C4-2B (cell line): ENCODE data around the gene PTPN5.

Experiments used
- H3K27ac ChIP-seq: fragments of 450-650 bp; 2 replicates; pipeline ENCODE4 v1.5.1; 2017
- ZFX ChIP-seq: fragments of 450-650 bp; IDR thresholded peaks from 2 replicates; pipeline ENCODE4 v1.6.1; 2017
- TF ChIP-seq, protein P1 (sequence below): fragments of 450-650 bp; conservative IDR thresholded peaks from 2 replicates; pipeline ENCODE4 v1.5.1; 2017; ENCODE audit warnings: mild to moderate bottlenecking

The PTPN5 gene

DNA sequence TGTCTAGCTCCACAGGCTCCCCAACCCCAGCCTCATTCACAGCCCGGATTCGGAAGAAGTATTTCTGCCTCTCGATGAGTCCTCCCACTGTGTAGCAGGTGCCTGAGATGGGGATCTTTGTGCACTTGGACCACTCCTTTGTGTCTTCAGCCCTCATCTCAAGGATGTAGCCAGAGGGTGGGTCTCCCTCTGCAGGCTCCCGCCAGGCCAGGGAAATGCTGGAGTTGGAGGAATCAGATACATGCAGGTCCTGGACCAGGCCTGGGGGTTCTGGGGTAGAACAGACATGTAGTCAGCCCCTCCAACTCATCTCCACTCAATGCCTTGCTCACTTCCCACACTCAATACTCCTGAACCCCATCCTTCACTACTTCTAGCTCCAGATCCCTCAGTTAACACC is 82.2 kb downstream of the PTPN5 start:
- TF ChIP-seq ZFX: no peak
- TF ChIP-seq, protein P1, sequence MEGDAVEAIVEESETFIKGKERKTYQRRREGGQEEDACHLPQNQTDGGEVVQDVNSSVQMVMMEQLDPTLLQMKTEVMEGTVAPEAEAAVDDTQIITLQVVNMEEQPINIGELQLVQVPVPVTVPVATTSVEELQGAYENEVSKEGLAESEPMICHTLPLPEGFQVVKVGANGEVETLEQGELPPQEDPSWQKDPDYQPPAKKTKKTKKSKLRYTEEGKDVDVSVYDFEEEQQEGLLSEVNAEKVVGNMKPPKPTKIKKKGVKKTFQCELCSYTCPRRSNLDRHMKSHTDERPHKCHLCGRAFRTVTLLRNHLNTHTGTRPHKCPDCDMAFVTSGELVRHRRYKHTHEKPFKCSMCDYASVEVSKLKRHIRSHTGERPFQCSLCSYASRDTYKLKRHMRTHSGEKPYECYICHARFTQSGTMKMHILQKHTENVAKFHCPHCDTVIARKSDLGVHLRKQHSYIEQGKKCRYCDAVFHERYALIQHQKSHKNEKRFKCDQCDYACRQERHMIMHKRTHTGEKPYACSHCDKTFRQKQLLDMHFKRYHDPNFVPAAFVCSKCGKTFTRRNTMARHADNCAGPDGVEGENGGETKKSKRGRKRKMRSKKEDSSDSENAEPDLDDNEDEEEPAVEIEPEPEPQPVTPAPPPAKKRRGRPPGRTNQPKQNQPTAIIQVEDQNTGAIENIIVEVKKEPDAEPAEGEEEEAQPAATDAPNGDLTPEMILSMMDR: no peak
- H3K27ac ChIP-seq: no peak overlapping the region

DNA sequence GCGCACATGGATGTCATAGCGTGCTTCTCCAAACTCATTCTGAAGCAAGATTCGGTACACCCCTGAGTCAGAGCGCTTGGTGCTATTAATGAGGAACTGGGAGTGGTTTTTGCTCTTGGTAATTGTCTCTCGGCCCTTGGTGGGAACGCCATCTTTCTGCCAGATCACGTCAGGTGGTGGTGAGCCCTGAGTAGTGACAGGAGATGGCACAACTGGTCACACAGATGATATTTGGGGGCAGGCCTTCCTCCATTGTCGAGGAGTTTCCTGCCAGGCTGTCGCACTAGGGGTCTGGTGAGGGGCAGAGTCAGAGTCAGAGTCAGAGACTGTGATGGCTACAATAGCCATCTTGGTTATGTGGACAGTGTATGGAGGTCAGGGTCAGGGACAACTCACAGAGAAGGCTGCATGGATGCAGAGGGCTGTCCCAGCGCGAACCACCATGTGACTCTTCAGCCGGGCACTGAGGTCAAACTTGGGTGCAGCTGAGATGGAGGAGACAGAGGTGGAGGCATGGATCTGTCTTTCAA is 83.7 kb downstream of the PTPN5 start:
- TF ChIP-seq, protein P1: no peak
- no peak for TF ChIP-seq ZFX
- H3K27ac ChIP-seq: no peak overlapping the region

DNA sequence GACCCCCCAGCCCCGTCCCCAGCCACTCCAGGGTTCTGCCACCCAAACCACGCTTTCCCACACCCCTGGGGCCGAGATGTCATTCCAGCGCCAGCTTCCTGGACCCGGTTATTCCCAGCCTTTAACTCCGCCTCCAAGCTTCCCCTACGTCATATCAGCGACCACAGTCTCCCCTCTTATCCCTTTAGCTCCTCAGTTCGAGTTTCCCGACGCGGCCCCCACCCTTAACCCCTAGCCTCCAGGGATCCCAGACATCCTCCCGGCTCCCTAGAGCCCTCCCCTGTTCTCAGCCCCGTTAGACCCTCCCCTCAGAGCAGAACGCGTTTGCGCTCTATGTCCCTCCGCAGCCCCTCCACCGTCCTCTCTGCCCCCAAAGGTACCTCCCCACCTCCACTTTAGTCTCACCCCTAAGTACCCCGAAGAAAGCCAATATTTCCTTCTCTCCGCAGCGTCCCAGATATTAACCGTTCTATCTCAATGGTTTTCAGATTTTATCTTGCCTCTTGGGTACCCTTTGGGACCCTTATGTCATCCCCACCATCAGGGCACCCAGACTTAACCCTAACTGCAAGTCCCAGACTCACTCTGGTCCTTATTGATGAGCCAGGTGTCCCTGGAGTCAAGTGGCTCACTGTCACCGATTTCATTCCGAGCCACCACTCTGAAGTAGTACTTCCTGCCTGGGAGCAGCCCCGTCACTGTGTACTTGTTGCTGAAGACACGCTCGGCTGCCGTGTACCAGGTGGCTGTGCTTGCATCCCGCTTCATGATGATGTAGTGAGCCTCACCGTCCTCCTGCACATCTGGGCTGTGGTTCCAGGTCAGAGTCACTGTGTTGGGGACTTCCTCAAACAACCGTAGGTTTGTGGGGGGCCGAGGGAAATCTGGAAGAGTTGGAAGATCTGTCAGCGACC is 85.0 kb downstream of the PTPN5 start:
- H3K27ac ChIP-seq: no peak overlapping the region

DNA sequence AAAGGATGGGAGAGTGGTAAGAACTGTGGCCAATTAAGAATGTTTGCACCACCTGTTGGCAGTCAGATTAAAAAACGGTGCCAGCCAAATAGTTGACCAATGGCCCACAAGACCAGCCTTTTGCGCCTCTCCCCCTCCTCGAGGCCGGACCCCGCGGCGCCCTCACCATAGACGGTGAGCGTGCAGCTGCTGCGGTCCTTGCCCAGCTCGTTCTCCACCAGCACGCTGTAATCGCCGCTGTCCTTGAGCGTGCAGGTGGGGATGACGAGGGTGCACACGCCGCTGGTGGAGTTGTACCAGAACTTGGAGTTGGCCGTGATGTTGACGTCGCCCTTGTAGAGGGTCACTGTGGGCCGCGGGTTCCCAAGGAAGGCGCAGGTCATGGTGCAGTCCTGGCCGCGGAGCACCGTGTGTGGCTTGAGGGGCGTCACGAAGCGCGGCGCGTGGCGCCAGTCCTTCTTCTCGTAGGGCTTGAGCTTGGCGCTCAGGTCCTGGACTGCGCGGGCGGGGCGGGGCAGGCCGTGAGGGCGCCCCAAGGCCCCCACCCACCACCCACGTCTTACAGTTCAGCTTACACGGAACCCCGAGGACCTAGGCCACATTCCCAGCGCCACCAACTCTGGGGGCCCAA is 85.8 kb downstream of the PTPN5 start:
- no peak overlapping the region for H3K27ac ChIP-seq
- TF ChIP-seq, protein P1: no peak
- no peak for TF ChIP-seq ZFX

More for the DNA sequence above, 85.0 kb downstream of the PTPN5 start:
- no peak for TF ChIP-seq ZFX
- TF ChIP-seq, protein P1: no peak

DNA sequence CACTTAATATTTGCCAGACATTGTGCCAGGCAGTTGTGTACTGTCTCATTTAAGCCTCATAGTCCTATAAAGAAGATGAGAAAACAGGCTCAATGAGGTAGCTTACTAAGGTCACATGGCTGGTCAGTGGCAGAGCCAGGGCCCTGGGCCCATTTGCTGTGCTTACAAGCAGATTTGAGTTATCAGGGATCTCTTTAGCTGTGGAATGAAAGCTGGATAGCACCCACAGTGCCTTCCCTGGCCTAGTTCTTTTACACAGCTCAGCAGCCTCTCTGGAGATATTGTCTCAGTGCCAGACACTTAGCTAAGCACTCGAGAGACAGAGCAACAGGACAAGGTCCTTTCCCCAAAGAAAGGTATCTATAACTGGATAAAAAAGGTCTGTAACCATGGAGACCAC is 86.9 kb downstream of the PTPN5 start:
- no peak overlapping the region for H3K27ac ChIP-seq

DNA sequence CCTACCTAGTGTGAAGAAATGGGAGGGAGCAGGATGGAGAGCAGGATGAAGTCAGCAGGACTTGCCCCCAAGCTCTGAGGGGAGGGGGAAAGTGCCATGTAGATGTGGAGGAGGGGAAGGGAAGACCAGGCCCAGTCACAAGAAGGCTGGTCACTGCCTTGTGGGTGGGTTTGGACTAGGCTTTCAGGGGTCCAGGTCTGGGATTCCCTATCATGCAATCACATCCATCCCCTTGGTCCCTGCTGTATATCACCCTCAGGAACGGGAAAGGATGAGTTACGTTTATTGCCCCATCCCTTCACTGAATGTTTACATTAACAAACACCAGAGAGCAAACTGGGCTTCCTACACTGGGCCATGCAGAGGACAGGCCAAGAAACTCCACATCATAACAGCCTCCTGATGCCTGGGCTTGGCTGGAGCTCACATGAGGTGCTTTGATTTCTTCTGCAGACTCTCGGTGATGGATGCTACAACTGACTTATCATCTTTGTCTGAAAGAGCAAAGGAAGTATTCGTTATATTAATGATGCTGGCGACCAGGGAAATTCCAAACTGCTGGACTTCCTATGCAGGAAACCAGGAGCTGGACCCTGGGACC is 87.5 kb downstream of the PTPN5 start:
- TF ChIP-seq, protein P1: no peak
- TF ChIP-seq ZFX: no peak

More for the DNA sequence above, 86.9 kb downstream of the PTPN5 start:
- no peak for TF ChIP-seq ZFX
- TF ChIP-seq, protein P1: no peak

More for the DNA sequence above, 87.5 kb downstream of the PTPN5 start:
- no peak overlapping the region for H3K27ac ChIP-seq
